ENCODE data around the gene CTSZ.

Gene CTSZ

GRCh38 chr20:59002388-59002787, 4.7 kb downstream of the CTSZ start:
- peaks cover 33% of the 10 kb centered on the region for H3K4me1 Mint-ChIP-seq (ENCODE audit: low read depth)
- DNase-seq: no peak
- H3K9me3 Mint-ChIP-seq: no peaks in the 10 kb centered on the region
- peaks cover 39% of the 10 kb centered on the region for H3K36me3 Mint-ChIP-seq (ENCODE audit: low read depth)
- H3K27me3 Mint-ChIP-seq: no peaks in the 10 kb centered on the region
- no peak overlapping the region for H3K27ac Mint-ChIP-seq
- H3K4me3 Mint-ChIP-seq: no peak overlapping the region

GRCh38 chr20:59001449-59002171, 5.4 kb downstream of the CTSZ start:
- H3K4me1 Mint-ChIP-seq (ENCODE audit: low read depth): peaks cover 33% of the 10 kb centered on the region
- H3K9me3 Mint-ChIP-seq: no peaks in the 10 kb centered on the region
- no peak overlapping the region for H3K27ac Mint-ChIP-seq
- no peak overlapping the region for H3K4me3 Mint-ChIP-seq
- no peaks in the 10 kb centered on the region for H3K27me3 Mint-ChIP-seq
- peaks cover 47% of the 10 kb centered on the region for H3K36me3 Mint-ChIP-seq (ENCODE audit: low read depth)
- no peak for DNase-seq

- Mint-ChIP-seq H3K4me1 (ENCODE audit: low read depth) (peaks cover 30% of the 10 kb centered on the region), H3K27ac (no peak overlapping the region), H3K4me3 (no peak overlapping the region), H3K27me3 (no peaks in the 10 kb centered on the region), H3K36me3 (ENCODE audit: low read depth) (peaks cover 50% of the 10 kb centered on the region), H3K9me3 (no peaks in the 10 kb centered on the region)
- DNase-seq: no peak
Observed at GRCh38 chr20:59001068-59001448, 6.0 kb downstream of the CTSZ start.

- peaks cover 57% of the 10 kb centered on the region for H3K36me3 Mint-ChIP-seq (ENCODE audit: low read depth)
- H3K27me3 Mint-ChIP-seq: no peaks in the 10 kb centered on the region
- no peak for DNase-seq
- H3K4me1 Mint-ChIP-seq (ENCODE audit: low read depth): peaks cover 23% of the 10 kb centered on the region
- no peak overlapping the region for H3K4me3 Mint-ChIP-seq
- no peak overlapping the region for H3K27ac Mint-ChIP-seq
- no peaks in the 10 kb centered on the region for H3K9me3 Mint-ChIP-seq
Observed at GRCh38 chr20:59000326-59000725, 6.7 kb downstream of the CTSZ start.

GRCh38 chr20:58998656-58999055, 8.4 kb downstream of the CTSZ start:
- Mint-ChIP-seq H3K4me1 (ENCODE audit: low read depth) (peaks cover 6% of the 10 kb centered on the region), H3K27me3 (no peaks in the 10 kb centered on the region), H3K4me3 (no peak overlapping the region), H3K27ac (no peak overlapping the region), H3K9me3 (no peaks in the 10 kb centered on the region), H3K36me3 (ENCODE audit: low read depth) (peaks cover 69% of the 10 kb centered on the region)
- no peak for DNase-seq

GRCh38 chr20:58997141-58997770, 9.8 kb downstream of the CTSZ start:
- no peak overlapping the region for H3K4me3 Mint-ChIP-seq
- no peaks in the 10 kb centered on the region for H3K27me3 Mint-ChIP-seq
- peak overlapping the region; percentile 49 for H3K27ac Mint-ChIP-seq
- no peaks in the 10 kb centered on the region for H3K9me3 Mint-ChIP-seq
- H3K4me1 Mint-ChIP-seq (ENCODE audit: low read depth): no peaks in the 10 kb centered on the region
- DNase-seq: no peak
- H3K36me3 Mint-ChIP-seq (ENCODE audit: low read depth): peaks cover 78% of the 10 kb centered on the region

GRCh38 chr20:58996226-58996611, 10.8 kb downstream of the CTSZ start:
- H3K36me3 Mint-ChIP-seq (ENCODE audit: low read depth): peaks cover 84% of the 10 kb centered on the region
- no peaks in the 10 kb centered on the region for H3K9me3 Mint-ChIP-seq
- no peak overlapping the region for H3K4me3 Mint-ChIP-seq
- H3K27ac Mint-ChIP-seq: peak overlapping the region; percentile 79
- no peaks in the 10 kb centered on the region for H3K27me3 Mint-ChIP-seq
- DNase-seq: no peak
- H3K4me1 Mint-ChIP-seq (ENCODE audit: low read depth): peaks cover 2% of the 10 kb centered on the region

- Mint-ChIP-seq H3K27ac (peak overlapping the region; percentile 79), H3K4me1 (ENCODE audit: low read depth) (peaks cover 2% of the 10 kb centered on the region), H3K27me3 (no peaks in the 10 kb centered on the region), H3K36me3 (ENCODE audit: low read depth) (peaks cover 86% of the 10 kb centered on the region), H3K4me3 (no peak overlapping the region), H3K9me3 (no peaks in the 10 kb centered on the region)
- no peak for DNase-seq
Observed at GRCh38 chr20:58995461-58996225, 11.4 kb downstream of the CTSZ start.

GRCh38 chr20:58994390-58995159, 12.5 kb downstream of the CTSZ start:
- H3K27ac Mint-ChIP-seq: peak overlapping the region; percentile 61
- H3K27me3 Mint-ChIP-seq: no peaks in the 10 kb centered on the region
- no peaks in the 10 kb centered on the region for H3K9me3 Mint-ChIP-seq
- no peak overlapping the region for H3K4me3 Mint-ChIP-seq
- peaks cover 2% of the 10 kb centered on the region for H3K4me1 Mint-ChIP-seq (ENCODE audit: low read depth)
- no peak for DNase-seq
- H3K36me3 Mint-ChIP-seq (ENCODE audit: low read depth): peaks cover 91% of the 10 kb centered on the region

- Mint-ChIP-seq H3K4me1 (ENCODE audit: low read depth) (peaks cover 2% of the 10 kb centered on the region), H3K27me3 (no peaks in the 10 kb centered on the region), H3K27ac (peak overlapping the region; percentile 37), H3K36me3 (ENCODE audit: low read depth) (peaks cover 95% of the 10 kb centered on the region), H3K9me3 (no peaks in the 10 kb centered on the region), H3K4me3 (no peak overlapping the region)
- DNase-seq: no peak
Observed at GRCh38 chr20:58993332-58994248, 13.5 kb downstream of the CTSZ start.

- no peak for DNase-seq
- Mint-ChIP-seq H3K27me3 (no peaks in the 10 kb centered on the region), H3K9me3 (no peaks in the 10 kb centered on the region), H3K4me1 (ENCODE audit: low read depth) (peaks cover 2% of the 10 kb centered on the region), H3K4me3 (no peak overlapping the region), H3K27ac (no peak overlapping the region), H3K36me3 (ENCODE audit: low read depth) (peaks cover 98% of the 10 kb centered on the region)
Observed at GRCh38 chr20:58992911-58993310, 14.1 kb downstream of the CTSZ start.

- no peaks in the 10 kb centered on the region for H3K9me3 Mint-ChIP-seq
- peaks cover 98% of the 10 kb centered on the region for H3K36me3 Mint-ChIP-seq (ENCODE audit: low read depth)
- DNase-seq: no peak
- no peak overlapping the region for H3K4me3 Mint-ChIP-seq
- peaks cover 10% of the 10 kb centered on the region for H3K4me1 Mint-ChIP-seq (ENCODE audit: low read depth)
- H3K27ac Mint-ChIP-seq: peak overlapping the region; percentile 10
- no peaks in the 10 kb centered on the region for H3K27me3 Mint-ChIP-seq
Observed at GRCh38 chr20:58991715-58992114, 15.3 kb downstream of the CTSZ start.

GRCh38 chr20:58990651-58991445, 16.2 kb downstream of the CTSZ start:
- Mint-ChIP-seq H3K36me3 (ENCODE audit: low read depth) (peaks cover 98% of the 10 kb centered on the region), H3K4me1 (ENCODE audit: low read depth) (peaks cover 18% of the 10 kb centered on the region), H3K27ac (no peak overlapping the region), H3K27me3 (no peaks in the 10 kb centered on the region), H3K9me3 (no peaks in the 10 kb centered on the region), H3K4me3 (no peak overlapping the region)
- DNase-seq: no peak

Data from activated T-cell treated with anti-CD3 and anti-CD28 coated beads, Interleukin-2, amount 50 U/mL, for 24 hours (primary cell).